SK-N-SH treated with all-trans-retinoic acid at 6 μM for 48 hours (cell line): Measurements from ENCODE around the gene EFCAB9.

Source experiments
- ATAC-seq: fragments of 200-7000 bp; cut with Tn5 transposase; 3 replicates; pipeline ENCODE4 v1.9.1; 2020; ENCODE audit warnings: mild to moderate bottlenecking, moderate library complexity
- ARNTL ChIP-seq: fragments of 450-650 bp; formaldehyde crosslinking; IDR thresholded peaks from 2 replicates; pipeline ENCODE4 v1.5.0; 2020; ENCODE audit warnings: low read depth, mild to moderate bottlenecking, moderate library complexity, borderline replicate concordance
- BACH2 ChIP-seq: fragments of 250-450 bp; sonication (Bioruptor Pico); IDR thresholded peaks from 2 replicates; pipeline ENCODE4 v1.9.0; 2021; ENCODE audit warnings: mild to moderate bottlenecking, borderline replicate concordance
- CSDC2 ChIP-seq: fragments of 250-450 bp; sonication (Bioruptor Pico); IDR thresholded peaks from 2 replicates; pipeline ENCODE4 v1.5.0; 2020; ENCODE audit warnings: mild to moderate bottlenecking, moderate library complexity
- ESRRG ChIP-seq: fragments of 250-450 bp; sonication (Bioruptor Pico); IDR thresholded peaks from 2 replicates; pipeline ENCODE4 v1.6.1; 2021; ENCODE audit warnings: mild to moderate bottlenecking
- GLIS3 ChIP-seq: fragments of 250-450 bp; sonication (Bioruptor Pico); IDR thresholded peaks from 2 replicates; pipeline ENCODE4 v1.5.0; 2020; ENCODE audit warnings: mild to moderate bottlenecking, moderate library complexity
- OSR1 ChIP-seq: fragments of 250-450 bp; sonication (Bioruptor Pico); IDR thresholded peaks from 2 replicates; pipeline ENCODE4 v1.8.0; 2022; ENCODE audit warnings: moderate library complexity, mild to moderate bottlenecking, inconsistent platforms
- PPARA ChIP-seq: fragments of 250-450 bp; sonication (Bioruptor Pico); IDR thresholded peaks from 2 replicates; pipeline ENCODE4 v1.5.0; 2020; ENCODE audit warnings: mild to moderate bottlenecking, borderline replicate concordance
- RARB ChIP-seq: fragments of 250-450 bp; sonication (Bioruptor Pico); IDR thresholded peaks from 2 replicates; pipeline ENCODE4 v1.8.0; 2021; ENCODE audit warnings: mild to moderate bottlenecking, moderate library complexity
- SNAI2 ChIP-seq: fragments of 250-450 bp; sonication (Bioruptor Pico); IDR thresholded peaks from 2 replicates; pipeline ENCODE4 v1.5.0; 2020; ENCODE audit warnings: mild to moderate bottlenecking, moderate library complexity
- TCF4 ChIP-seq: fragments of 250-450 bp; sonication (Bioruptor Pico); IDR thresholded peaks from 2 replicates; pipeline ENCODE4 v1.8.0; 2021; ENCODE audit warnings: mild to moderate bottlenecking, moderate library complexity, borderline replicate concordance
- TOX ChIP-seq: fragments of 250-450 bp; sonication (Bioruptor Pico); IDR thresholded peaks from 2 replicates; pipeline ENCODE4 v1.8.0; 2021; ENCODE audit warnings: mild to moderate bottlenecking, moderate library complexity, borderline replicate concordance
- ZC3H10 ChIP-seq: fragments of 250-450 bp; sonication (Bioruptor Pico); IDR thresholded peaks from 2 replicates; pipeline ENCODE4 v1.5.1; 2021; ENCODE audit warnings: mild to moderate bottlenecking, moderate library complexity
- ZFP3 ChIP-seq: fragments of 250-450 bp; sonication (Bioruptor Pico); IDR thresholded peaks from 2 replicates; pipeline ENCODE4 v1.5.0; 2020; ENCODE audit warnings: mild to moderate bottlenecking, moderate library complexity
- ZFP30 ChIP-seq: fragments of 450-650 bp; formaldehyde crosslinking; IDR thresholded peaks from 2 replicates; pipeline ENCODE4 v1.5.0; 2022; ENCODE audit warnings: mild to moderate bottlenecking, moderate library complexity
- ZNF565 ChIP-seq: fragments of 450-650 bp; formaldehyde crosslinking; conservative IDR thresholded peaks from 2 replicates; pipeline ENCODE4 v1.5.0; 2020; ENCODE audit warnings: low read depth, mild to moderate bottlenecking, moderate library complexity
- ZNF70 ChIP-seq: fragments of 450-650 bp; formaldehyde crosslinking; IDR thresholded peaks from 2 replicates; pipeline ENCODE4 v1.5.0; 2020; ENCODE audit warnings: mild to moderate bottlenecking, moderate library complexity
- ZNF8 ChIP-seq: fragments of 450-650 bp; formaldehyde crosslinking; IDR thresholded peaks from 2 replicates; pipeline ENCODE4 v1.5.0; 2020; ENCODE audit warnings: mild to moderate bottlenecking, moderate library complexity
- TF ChIP-seq, protein P1 (sequence below): fragments of 250-450 bp; sonication (Bioruptor Pico); IDR thresholded peaks from 2 replicates; pipeline ENCODE4 v1.8.0; 2020; ENCODE audit warnings: mild to moderate bottlenecking, moderate library complexity, borderline replicate concordance
- TF ChIP-seq, protein P2 (sequence below): fragments of 250-450 bp; sonication (Bioruptor Pico); IDR thresholded peaks from 2 replicates; pipeline ENCODE4 v1.8.0; 2021; ENCODE audit warnings: low read depth, mild to moderate bottlenecking, moderate library complexity, borderline replicate concordance
- TF ChIP-seq, protein P3 (sequence below): fragments of 250-450 bp; sonication (Bioruptor Pico); IDR thresholded peaks from 2 replicates; pipeline ENCODE4 v1.5.0; 2020; ENCODE audit warnings: mild to moderate bottlenecking, moderate library complexity
- TF ChIP-seq, protein P4 (sequence below): fragments of 250-450 bp; sonication (Bioruptor Pico); IDR thresholded peaks from 2 replicates; pipeline ENCODE4 v1.5.1; 2021; ENCODE audit warnings: mild to moderate bottlenecking, moderate library complexity
- TF ChIP-seq, protein P5 (sequence below): fragments of 250-450 bp; sonication (Bioruptor Pico); IDR thresholded peaks from 2 replicates; pipeline ENCODE4 v1.5.1; 2020; ENCODE audit warnings: low read depth, mild to moderate bottlenecking, moderate library complexity

Gene EFCAB9

DNA sequence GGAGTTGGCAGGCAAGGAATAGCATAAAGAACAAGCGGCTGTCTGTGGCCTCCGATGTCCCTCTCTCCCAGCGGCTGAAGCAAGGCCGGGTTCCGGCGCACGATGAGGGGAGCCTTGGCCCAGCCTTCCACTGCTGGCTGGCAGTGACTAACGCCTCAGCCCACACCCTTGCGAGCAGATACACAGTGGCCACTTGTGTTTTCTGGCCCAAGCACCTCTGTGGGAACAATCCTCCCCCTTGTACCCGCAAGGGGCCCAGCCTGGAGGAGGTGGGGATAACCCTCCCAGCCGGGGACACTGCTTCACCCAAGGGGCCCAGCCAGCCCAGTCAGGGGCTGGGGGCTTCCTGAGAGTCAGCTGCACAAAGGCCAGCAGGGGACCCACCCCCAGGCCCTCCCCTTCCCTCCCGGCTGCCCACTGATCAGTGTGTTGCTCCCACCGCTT lies 29.2 kb upstream of the EFCAB9 start:
- no peak for ATAC-seq

DNA sequence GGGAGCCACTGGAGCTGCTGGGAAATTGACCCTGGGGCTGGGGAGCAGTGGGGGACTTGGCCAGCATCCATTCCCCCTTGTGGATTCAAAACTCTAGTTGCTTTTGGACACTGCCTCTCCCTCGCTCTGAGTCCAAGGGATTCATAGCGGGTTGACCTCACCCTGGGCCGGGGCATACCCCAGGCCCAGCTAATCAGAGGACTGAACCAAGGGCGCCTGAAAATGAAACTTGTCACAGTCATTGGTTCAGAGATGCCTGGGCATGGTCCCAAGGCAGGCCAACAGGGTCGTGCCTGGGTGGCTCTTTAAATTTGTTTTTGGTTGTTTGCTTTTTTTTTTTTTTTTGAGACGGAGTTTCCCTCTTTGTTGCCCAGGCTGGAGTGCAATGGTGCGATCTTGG lies 28.5 kb upstream of the EFCAB9 start:
- ATAC-seq, result no peak
- TF ChIP-seq BACH2 (CRISPR knock-in tag), result no peak
- no peak for TF ChIP-seq ZNF70 (CRISPR knock-in tag)
- TF ChIP-seq GLIS3 (CRISPR knock-in tag), result no peak
- no peak for TF ChIP-seq TOX (CRISPR knock-in tag)
- TF ChIP-seq ZNF565 (CRISPR knock-in tag), result no peak
- no peak for TF ChIP-seq ESRRG (CRISPR knock-in tag)
- TF ChIP-seq, all 23 proteins: peak for 0

More for the DNA sequence above, 29.2 kb upstream of the EFCAB9 start:
- TF ChIP-seq, protein P1, sequence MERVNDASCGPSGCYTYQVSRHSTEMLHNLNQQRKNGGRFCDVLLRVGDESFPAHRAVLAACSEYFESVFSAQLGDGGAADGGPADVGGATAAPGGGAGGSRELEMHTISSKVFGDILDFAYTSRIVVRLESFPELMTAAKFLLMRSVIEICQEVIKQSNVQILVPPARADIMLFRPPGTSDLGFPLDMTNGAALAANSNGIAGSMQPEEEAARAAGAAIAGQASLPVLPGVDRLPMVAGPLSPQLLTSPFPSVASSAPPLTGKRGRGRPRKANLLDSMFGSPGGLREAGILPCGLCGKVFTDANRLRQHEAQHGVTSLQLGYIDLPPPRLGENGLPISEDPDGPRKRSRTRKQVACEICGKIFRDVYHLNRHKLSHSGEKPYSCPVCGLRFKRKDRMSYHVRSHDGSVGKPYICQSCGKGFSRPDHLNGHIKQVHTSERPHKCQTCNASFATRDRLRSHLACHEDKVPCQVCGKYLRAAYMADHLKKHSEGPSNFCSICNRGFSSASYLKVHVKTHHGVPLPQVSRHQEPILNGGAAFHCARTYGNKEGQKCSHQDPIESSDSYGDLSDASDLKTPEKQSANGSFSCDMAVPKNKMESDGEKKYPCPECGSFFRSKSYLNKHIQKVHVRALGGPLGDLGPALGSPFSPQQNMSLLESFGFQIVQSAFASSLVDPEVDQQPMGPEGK, result no peak
- no peak for TF ChIP-seq ESRRG (CRISPR knock-in tag)
- no peak for TF ChIP-seq SNAI2
- no peak for TF ChIP-seq RARB (CRISPR knock-in tag)
- no peak for TF ChIP-seq ZNF8 (CRISPR knock-in tag)
- no peak for TF ChIP-seq PPARA (CRISPR knock-in tag)
- TF ChIP-seq TCF4 (CRISPR knock-in tag), result no peak
- TF ChIP-seq ZNF70 (CRISPR knock-in tag), result no peak
- TF ChIP-seq, protein P2, sequence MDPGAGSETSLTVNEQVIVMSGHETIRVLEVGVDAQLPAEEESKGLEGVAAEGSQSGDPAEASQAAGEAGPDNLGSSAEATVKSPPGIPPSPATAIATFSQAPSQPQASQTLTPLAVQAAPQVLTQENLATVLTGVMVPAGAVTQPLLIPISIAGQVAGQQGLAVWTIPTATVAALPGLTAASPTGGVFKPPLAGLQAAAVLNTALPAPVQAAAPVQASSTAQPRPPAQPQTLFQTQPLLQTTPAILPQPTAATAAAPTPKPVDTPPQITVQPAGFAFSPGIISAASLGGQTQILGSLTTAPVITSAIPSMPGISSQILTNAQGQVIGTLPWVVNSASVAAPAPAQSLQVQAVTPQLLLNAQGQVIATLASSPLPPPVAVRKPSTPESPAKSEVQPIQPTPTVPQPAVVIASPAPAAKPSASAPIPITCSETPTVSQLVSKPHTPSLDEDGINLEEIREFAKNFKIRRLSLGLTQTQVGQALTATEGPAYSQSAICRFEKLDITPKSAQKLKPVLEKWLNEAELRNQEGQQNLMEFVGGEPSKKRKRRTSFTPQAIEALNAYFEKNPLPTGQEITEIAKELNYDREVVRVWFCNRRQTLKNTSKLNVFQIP (CRISPR knock-in tag), result no peak
- no peak for TF ChIP-seq OSR1 (CRISPR knock-in tag)
- TF ChIP-seq, protein P3, sequence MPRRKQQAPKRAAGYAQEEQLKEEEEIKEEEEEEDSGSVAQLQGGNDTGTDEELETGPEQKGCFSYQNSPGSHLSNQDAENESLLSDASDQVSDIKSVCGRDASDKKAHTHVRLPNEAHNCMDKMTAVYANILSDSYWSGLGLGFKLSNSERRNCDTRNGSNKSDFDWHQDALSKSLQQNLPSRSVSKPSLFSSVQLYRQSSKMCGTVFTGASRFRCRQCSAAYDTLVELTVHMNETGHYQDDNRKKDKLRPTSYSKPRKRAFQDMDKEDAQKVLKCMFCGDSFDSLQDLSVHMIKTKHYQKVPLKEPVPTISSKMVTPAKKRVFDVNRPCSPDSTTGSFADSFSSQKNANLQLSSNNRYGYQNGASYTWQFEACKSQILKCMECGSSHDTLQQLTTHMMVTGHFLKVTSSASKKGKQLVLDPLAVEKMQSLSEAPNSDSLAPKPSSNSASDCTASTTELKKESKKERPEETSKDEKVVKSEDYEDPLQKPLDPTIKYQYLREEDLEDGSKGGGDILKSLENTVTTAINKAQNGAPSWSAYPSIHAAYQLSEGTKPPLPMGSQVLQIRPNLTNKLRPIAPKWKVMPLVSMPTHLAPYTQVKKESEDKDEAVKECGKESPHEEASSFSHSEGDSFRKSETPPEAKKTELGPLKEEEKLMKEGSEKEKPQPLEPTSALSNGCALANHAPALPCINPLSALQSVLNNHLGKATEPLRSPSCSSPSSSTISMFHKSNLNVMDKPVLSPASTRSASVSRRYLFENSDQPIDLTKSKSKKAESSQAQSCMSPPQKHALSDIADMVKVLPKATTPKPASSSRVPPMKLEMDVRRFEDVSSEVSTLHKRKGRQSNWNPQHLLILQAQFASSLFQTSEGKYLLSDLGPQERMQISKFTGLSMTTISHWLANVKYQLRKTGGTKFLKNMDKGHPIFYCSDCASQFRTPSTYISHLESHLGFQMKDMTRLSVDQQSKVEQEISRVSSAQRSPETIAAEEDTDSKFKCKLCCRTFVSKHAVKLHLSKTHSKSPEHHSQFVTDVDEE (CRISPR knock-in tag), result no peak

DNA sequence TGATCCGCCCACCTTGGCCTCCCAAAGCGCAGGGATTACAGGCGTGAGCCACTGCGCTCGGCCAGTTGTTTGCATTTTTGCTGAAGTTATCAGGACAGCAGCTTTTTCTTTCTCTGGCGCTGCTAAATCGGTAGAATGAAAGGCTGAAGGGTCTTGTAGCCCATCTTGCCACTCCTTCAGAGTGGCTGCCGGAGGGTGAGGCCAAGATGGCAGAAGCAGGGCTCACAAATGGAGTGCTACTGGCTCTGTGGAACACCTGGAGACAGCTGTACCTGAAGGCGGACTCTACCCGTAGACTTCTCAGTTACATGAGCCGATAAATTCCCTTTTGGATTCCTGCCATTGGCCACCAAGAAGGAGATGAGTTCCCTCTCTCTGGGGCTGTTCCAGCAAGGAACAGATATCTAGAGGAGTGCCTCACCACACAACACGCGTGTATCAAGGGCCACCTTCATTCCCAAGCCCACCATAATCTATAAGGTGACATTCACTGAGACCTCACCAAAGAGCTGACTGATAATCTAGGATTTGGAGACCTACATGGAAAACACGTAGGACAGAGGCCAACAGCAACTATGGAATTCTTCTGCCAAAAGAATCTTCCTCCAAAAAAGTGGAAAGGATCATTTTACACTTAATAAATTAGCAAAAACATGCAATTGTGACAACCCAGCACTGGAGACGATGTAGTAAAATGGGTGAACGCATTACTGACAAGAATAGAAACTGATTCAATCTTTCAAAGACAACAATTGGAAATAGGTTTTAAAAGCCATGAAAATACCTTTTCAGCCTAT lies 27.7 kb upstream of the EFCAB9 start:
- ATAC-seq, result no peak
- TF ChIP-seq ZFP3 (CRISPR knock-in tag), result no peak
- no peak for TF ChIP-seq ZNF565 (CRISPR knock-in tag)
- no peak for TF ChIP-seq BACH2 (CRISPR knock-in tag)
- no peak for TF ChIP-seq ARNTL (CRISPR knock-in tag)
- TF ChIP-seq, protein P4, sequence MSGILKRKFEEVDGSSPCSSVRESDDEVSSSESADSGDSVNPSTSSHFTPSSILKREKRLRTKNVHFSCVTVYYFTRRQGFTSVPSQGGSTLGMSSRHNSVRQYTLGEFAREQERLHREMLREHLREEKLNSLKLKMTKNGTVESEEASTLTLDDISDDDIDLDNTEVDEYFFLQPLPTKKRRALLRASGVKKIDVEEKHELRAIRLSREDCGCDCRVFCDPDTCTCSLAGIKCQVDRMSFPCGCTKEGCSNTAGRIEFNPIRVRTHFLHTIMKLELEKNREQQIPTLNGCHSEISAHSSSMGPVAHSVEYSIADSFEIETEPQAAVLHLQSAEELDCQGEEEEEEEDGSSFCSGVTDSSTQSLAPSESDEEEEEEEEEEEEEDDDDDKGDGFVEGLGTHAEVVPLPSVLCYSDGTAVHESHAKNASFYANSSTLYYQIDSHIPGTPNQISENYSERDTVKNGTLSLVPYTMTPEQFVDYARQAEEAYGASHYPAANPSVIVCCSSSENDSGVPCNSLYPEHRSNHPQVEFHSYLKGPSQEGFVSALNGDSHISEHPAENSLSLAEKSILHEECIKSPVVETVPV (CRISPR knock-in tag), result no peak
- TF ChIP-seq ZFP30 (CRISPR knock-in tag), result no peak
- TF ChIP-seq CSDC2 (CRISPR knock-in tag), result no peak
- TF ChIP-seq ESRRG (CRISPR knock-in tag), result no peak
- TF ChIP-seq, protein P2 (CRISPR knock-in tag), result no peak
- no peak for TF ChIP-seq ZC3H10 (CRISPR knock-in tag)
- TF ChIP-seq ZNF70 (CRISPR knock-in tag), result no peak
- TF ChIP-seq PPARA (CRISPR knock-in tag), result no peak
- TF ChIP-seq OSR1 (CRISPR knock-in tag), result no peak
- TF ChIP-seq ZNF8 (CRISPR knock-in tag), result no peak
- TF ChIP-seq, protein P1, result no peak
- TF ChIP-seq, protein P5, sequence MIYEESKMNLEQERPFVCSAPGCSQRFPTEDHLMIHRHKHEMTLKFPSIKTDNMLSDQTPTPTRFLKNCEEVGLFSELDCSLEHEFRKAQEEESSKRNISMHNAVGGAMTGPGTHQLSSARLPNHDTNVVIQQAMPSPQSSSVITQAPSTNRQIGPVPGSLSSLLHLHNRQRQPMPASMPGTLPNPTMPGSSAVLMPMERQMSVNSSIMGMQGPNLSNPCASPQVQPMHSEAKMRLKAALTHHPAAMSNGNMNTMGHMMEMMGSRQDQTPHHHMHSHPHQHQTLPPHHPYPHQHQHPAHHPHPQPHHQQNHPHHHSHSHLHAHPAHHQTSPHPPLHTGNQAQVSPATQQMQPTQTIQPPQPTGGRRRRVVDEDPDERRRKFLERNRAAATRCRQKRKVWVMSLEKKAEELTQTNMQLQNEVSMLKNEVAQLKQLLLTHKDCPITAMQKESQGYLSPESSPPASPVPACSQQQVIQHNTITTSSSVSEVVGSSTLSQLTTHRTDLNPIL (CRISPR knock-in tag), result no peak
- no peak for TF ChIP-seq GLIS3 (CRISPR knock-in tag)
- TF ChIP-seq TOX (CRISPR knock-in tag), result no peak
